DMS79 treated with DMSO at 0.1 percent for 48 hours (cell line): ENCODE results near the gene VENTX.
"Not testable (repeated sequence)": the region's sequence is repeated elsewhere in the genome, so short reads cannot be mapped to it uniquely, and the experiment has no call there.

Experiments used
- DNase-seq: peaks from one replicate; lab custom pipeline; 2025; lab: John Stamatoyannopoulos, UW

The VENTX gene

GRCh38 chr10:133254421-133255120 lies 16.9 kb downstream of the VENTX start:
- DNase-seq: no peak

- DNase-seq: no peak
Measured at GRCh38 chr10:133255323-133255722, 17.7 kb downstream of the VENTX start.

GRCh38 chr10:133257489-133258065 lies 19.9 kb downstream of the VENTX start:
- DNase-seq: no peak

GRCh38 chr10:133258066-133258817 lies 20.6 kb downstream of the VENTX start:
- DNase-seq: no peak

- DNase-seq: no peak
Measured at GRCh38 chr10:133258818-133259601, 21.4 kb downstream of the VENTX start.

- no peak for DNase-seq
Measured at GRCh38 chr10:133259602-133259989, 21.9 kb downstream of the VENTX start.

GRCh38 chr10:133260895-133261725 lies 23.5 kb downstream of the VENTX start:
- no peak for DNase-seq

- DNase-seq: peak; percentile 6
Measured at GRCh38 chr10:133261726-133262325, 24.2 kb downstream of the VENTX start.

- peak; percentile 12 for DNase-seq
Measured at GRCh38 chr10:133262696-133263095, 25.0 kb downstream of the VENTX start.

GRCh38 chr10:133263674-133264073 lies 26.0 kb downstream of the VENTX start:
- no peak for DNase-seq

- DNase-seq: no peak
Measured at GRCh38 chr10:133264461-133264860, 26.8 kb downstream of the VENTX start.

- DNase-seq: not testable (repeated sequence)
Measured at GRCh38 chr10:133265052-133265451, 27.4 kb downstream of the VENTX start.

- no peak for DNase-seq
Measured at GRCh38 chr10:133266056-133266795, 28.6 kb downstream of the VENTX start.

GRCh38 chr10:133267293-133267692 lies 29.6 kb downstream of the VENTX start:
- DNase-seq: no peak

- DNase-seq: no peak
Measured at GRCh38 chr10:133267829-133268228, 30.2 kb downstream of the VENTX start.

- DNase-seq: no peak
Measured at GRCh38 chr10:133268532-133268931, 30.9 kb downstream of the VENTX start.

GRCh38 chr10:133269367-133269766 lies 31.7 kb downstream of the VENTX start:
- DNase-seq: no peak

GRCh38 chr10:133270204-133270603 lies 32.5 kb downstream of the VENTX start:
- DNase-seq: no peak

GRCh38 chr10:133270773-133271297 lies 33.2 kb downstream of the VENTX start:
- no peak for DNase-seq
